ENCODE results near the gene COL5A2.

GRCh38 chr2:189020179-189020578, 159.4 kb downstream of the COL5A2 start:
- TF ChIP-seq CTCF (IDR thresholded peaks at IDR 0.05): no peak
- TF ChIP-seq POLR2A (IDR thresholded peaks at IDR 0.05): no peak
